Psoas muscle (tissue), 8 donors: ENCODE data around the gene ERC2. TPM values are rescaled to one million over a fixed set of nuclear protein-coding genes. Genes with fewer than 3 reads are reported as not detected.

Experiments
- ATAC-seq, 4 donors: fragments of 200-7000 bp; cut with Tn5 transposase; one replicate each; pipeline ENCODE4 v1.9.1; 2020; ENCODE audit warnings: moderate library complexity in 3 of 4, mild to moderate bottlenecking in 2 of 4
- DNase-seq, 2 donors: peaks; one replicate each; pipeline ENCODE4 v3.0.0-alpha.2; 2020
- H3K27ac ChIP-seq: fragments of 200-600 bp; one replicate; pipeline ENCODE4 v1.8.0; 2022
- H3K27me3 ChIP-seq, 3 donors: fragments of 200-600 bp in 1 of 3; one replicate each; pipeline versions ENCODE4 v1.6.1 to v1.8.0; 2013 to 2022; ENCODE audit warnings: low read length in 2 of 3, mild to moderate bottlenecking in 2 of 3, moderate library complexity in 1 of 3; ENCODE audit not compliant: insufficient read depth in 3 of 3
- H3K36me3 ChIP-seq, 2 donors: fragments of 200-600 bp in 1 of 2; one replicate each; pipeline versions ENCODE4 v1.6.1 to v1.8.0; 2013 to 2022; ENCODE audit warnings: low read depth in 1 of 2, mild to moderate bottlenecking in 1 of 2, moderate library complexity in 1 of 2; ENCODE audit not compliant: insufficient read depth in 1 of 2
- H3K4me1 ChIP-seq: fragments of 200-600 bp; one replicate; pipeline ENCODE4 v1.8.0; 2022
- H3K4me3 ChIP-seq: fragments of 200-600 bp; one replicate; pipeline ENCODE4 v1.8.0; 2022; ENCODE audit warnings: mild to moderate bottlenecking
- H3K9me3 ChIP-seq: fragments of 200-600 bp; one replicate; pipeline ENCODE4 v1.8.0; 2022
- WGBS, 3 donors: extraction: QIAGEN DNeasy Blood & Tissue Kit; methylation state at CpG; one replicate each; pipeline versions ENCODE4 v1.1.6 to v1.1.7; 2013; 5-methylcytosine and 5-hydroxymethylcytosine counted together
- intact Hi-C, 2 donors: fragments of 100-400 bp; cut with DNase I; formaldehyde crosslinking; loops; one replicate each; pipeline versions ENCODE4 v1.11.0 to v1.14.2; 2022
- polyA plus RNA-seq, 3 donors: library from polyadenylated mRNA; stranded (reverse); fragments of 200-250 nt; gene quantifications; one replicate each; pipeline ENCODE4 v1.2.3, GENCODE V29; 2013
- total RNA-seq, 4 donors: library from RNA; stranded (reverse); fragmentation: NEBNext Ultra II Directional in 2 of 4; extraction: Animal tissue kit (Norgen Biotek cat#: 25700) in 2 of 4; gene quantifications; one replicate each; pipeline versions ENCODE4 v1.2.1 to v1.2.4, GENCODE V29; 2021 to 2023
- TF ChIP-seq, protein P1 (sequence below): fragments of 200-600 bp; IDR thresholded peaks from one replicate; pipeline ENCODE4 v1.8.0; 2022; ENCODE audit warnings: antibody characterized with exemption
- donor health status: healthy with polysubstance abuse.
- donor health status: DM: no; HTN: no; CAD: no; lungs with moderate emphysema.
- donor health status: Bipolar disorder and iron deficiency.
- donor health status: healthy.
- donor health status: DM: yes; HTN: yes; CAD: no.
- donor health status: DM: no; HTN: no; CAD: no.
- donor health status: DM: no; HTN: no; CAD: no.
- donor health status: DM: yes; HTN: yes; CAD: no.

Gene ERC2
- total and polyA plus RNA-seq, 7 donors = 0.04 to 0.15 TPM; not detected in 5

- no peaks in the 10 kb centered on the region for H3K27me3 ChIP-seq
- H3K4me3 ChIP-seq = no peak overlapping the region
- H3K36me3 ChIP-seq = no peaks in the 10 kb centered on the region
- no peak for DNase-seq
- no peak for ATAC-seq
- no peak overlapping the region for H3K27ac ChIP-seq
- WGBS, 3 donors = 81 to 84% (median 81%) methylated on average over 1 of the region's 1 CpG
- H3K4me1 ChIP-seq = no peaks in the 10 kb centered on the region
- intact Hi-C loops = no loop called here
- no peaks in the 10 kb centered on the region for H3K9me3 ChIP-seq
- TF ChIP-seq, protein P1, sequence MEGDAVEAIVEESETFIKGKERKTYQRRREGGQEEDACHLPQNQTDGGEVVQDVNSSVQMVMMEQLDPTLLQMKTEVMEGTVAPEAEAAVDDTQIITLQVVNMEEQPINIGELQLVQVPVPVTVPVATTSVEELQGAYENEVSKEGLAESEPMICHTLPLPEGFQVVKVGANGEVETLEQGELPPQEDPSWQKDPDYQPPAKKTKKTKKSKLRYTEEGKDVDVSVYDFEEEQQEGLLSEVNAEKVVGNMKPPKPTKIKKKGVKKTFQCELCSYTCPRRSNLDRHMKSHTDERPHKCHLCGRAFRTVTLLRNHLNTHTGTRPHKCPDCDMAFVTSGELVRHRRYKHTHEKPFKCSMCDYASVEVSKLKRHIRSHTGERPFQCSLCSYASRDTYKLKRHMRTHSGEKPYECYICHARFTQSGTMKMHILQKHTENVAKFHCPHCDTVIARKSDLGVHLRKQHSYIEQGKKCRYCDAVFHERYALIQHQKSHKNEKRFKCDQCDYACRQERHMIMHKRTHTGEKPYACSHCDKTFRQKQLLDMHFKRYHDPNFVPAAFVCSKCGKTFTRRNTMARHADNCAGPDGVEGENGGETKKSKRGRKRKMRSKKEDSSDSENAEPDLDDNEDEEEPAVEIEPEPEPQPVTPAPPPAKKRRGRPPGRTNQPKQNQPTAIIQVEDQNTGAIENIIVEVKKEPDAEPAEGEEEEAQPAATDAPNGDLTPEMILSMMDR = no peak
Measured at GRCh38 chr3:55611121-55611520, 857.1 kb downstream of the ERC2 start.

- Histone ChIP-seq H3K27me3 (no peaks in the 10 kb centered on the region), H3K27ac (no peak overlapping the region), H3K9me3 (no peaks in the 10 kb centered on the region), H3K36me3 (no peaks in the 10 kb centered on the region), H3K4me3 (no peak overlapping the region), H3K4me1 (no peaks in the 10 kb centered on the region)
- ATAC-seq (no peak), DNase-seq (no peak)
- TF ChIP-seq, protein P1 = no peak
- intact Hi-C loops = no loop called here
- 90 to 92% (median 91%) methylated on average over 10 of the region's 10 CpGs for WGBS, 3 donors
Measured at GRCh38 chr3:55609230-55609827, 858.9 kb downstream of the ERC2 start.

DNA sequence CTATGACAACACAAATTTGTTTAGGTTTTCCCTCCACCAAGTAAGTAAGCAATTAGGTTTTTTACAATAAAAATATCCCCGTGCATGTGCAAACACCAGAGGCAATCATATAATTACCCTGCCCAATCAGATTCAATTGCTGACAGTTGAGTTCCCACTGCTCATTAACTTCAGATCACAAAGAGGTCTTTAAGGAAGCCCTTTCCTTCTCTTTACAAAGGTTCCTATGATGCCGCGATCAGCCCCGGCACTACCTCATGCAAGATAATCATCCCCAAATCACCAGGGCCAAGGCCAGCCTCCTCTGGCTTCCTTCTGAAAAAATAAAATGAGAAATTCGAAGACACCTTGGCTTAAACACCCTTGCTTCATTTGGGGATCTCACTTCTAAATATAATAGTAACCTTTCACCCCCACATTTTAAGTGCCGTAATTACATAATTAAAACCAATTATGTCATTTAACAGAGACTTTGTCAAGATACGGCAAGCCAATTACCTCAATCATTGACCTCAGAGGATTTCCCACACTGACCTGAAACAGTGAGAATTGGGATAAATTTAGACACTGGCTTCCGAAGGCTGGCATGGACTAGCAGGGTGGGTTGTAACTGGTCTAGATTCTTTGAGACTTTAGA is 859.8 kb downstream of the ERC2 start:
- intact Hi-C loops = no loop called here
- H3K27ac ChIP-seq = no peak overlapping the region
- H3K36me3 ChIP-seq = no peaks in the 10 kb centered on the region
- H3K27me3 ChIP-seq = no peaks in the 10 kb centered on the region
- ATAC-seq = no peak
- H3K9me3 ChIP-seq = no peaks in the 10 kb centered on the region
- no peaks in the 10 kb centered on the region for H3K4me1 ChIP-seq
- 80 to 82% (median 81%) methylated on average over 8 of the region's 8 CpGs for WGBS, 3 donors
- DNase-seq = no peak
- TF ChIP-seq, protein P1 = no peak
- H3K4me3 ChIP-seq = no peak overlapping the region

DNA sequence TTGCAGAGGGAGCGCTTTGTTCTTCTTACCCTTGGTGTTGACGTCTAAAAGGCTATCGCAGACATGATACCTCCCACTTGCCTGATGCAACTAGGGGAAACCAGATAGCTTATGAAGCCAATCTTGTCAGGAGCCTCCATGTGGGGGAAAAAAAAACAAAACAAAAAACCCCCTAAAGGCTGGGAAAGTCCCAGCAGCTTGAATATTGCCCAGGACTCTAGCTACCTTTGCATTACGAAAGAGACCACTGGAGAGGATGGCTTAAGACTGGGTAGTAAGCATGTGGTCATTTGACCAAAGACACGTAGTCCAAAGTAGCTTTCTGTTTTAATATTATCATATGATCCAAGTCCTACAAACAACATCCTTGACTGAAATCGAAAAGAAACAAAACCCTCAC is 860.4 kb downstream of the ERC2 start:
- Histone ChIP-seq H3K36me3 (no peaks in the 10 kb centered on the region), H3K9me3 (no peaks in the 10 kb centered on the region), H3K4me1 (no peaks in the 10 kb centered on the region), H3K4me3 (no peak overlapping the region), H3K27me3 (no peaks in the 10 kb centered on the region), H3K27ac (no peak overlapping the region)
- ATAC-seq (no peak), DNase-seq (no peak)
- WGBS, 3 donors = 89 to 91% (median 89%) methylated on average over 6 of the region's 6 CpGs
- TF ChIP-seq, protein P1 = no peak
- intact Hi-C loops = no loop called here

GRCh38 chr3:55607175-55607574 is 861.1 kb downstream of the ERC2 start:
- Histone ChIP-seq H3K4me1 (no peaks in the 10 kb centered on the region), H3K27ac (no peak overlapping the region), H3K4me3 (no peak overlapping the region), H3K9me3 (no peaks in the 10 kb centered on the region), H3K36me3 (no peaks in the 10 kb centered on the region), H3K27me3 (no peaks in the 10 kb centered on the region)
- DNase-seq (no peak), ATAC-seq (no peak)
- 58 to 66% (median 64%) methylated on average over 5 of the region's 5 CpGs for WGBS, 3 donors
- intact Hi-C loops = no loop called here
- TF ChIP-seq, protein P1 = no peak
